Measurements from ENCODE around the gene GBP4. TPM values are rescaled to one million over a fixed set of nuclear protein-coding genes. Genes with fewer than 3 reads are reported as not detected.

Gene GBP4
- total and polyA plus RNA-seq, 9 of the 15 experiments (the other 6 are each of a cell fraction or from before 2014, with no cell fraction given), result 0.04 to 0.40 (median 0.11) TPM

GRCh38 chr1:89213347-89213746 lies 14.6 kb upstream of the GBP4 start (continued):
- no peak for TF ChIP-seq ETV5 (CRISPR knock-in tag; IDR thresholded peaks at IDR 0.05; ENCODE audit: low read depth)
- TF ChIP-seq CTCFL (IDR thresholded peaks at IDR 0.05; ENCODE audit: borderline replicate concordance, insufficient read depth, low read depth, low read length, poor library complexity, severe bottlenecking), result no peak
- TF ChIP-seq PTRF (tag; IDR thresholded peaks at IDR 0.05), result no peak
- TF ChIP-seq KDM4B (IDR thresholded peaks at IDR 0.05; ENCODE audit: borderline replicate concordance in 2 of 2, low read depth in 1 of 2), result no peak
- no peak for TF ChIP-seq MYNN (IDR thresholded peaks at IDR 0.05)
- TF ChIP-seq MYNN (CRISPR knock-in tag; IDR thresholded peaks at IDR 0.05), result no peak
- TF ChIP-seq HOXB6 (CRISPR knock-in tag; IDR thresholded peaks at IDR 0.05; ENCODE audit: borderline replicate concordance), result no peak

GRCh38 chr1:89211035-89211634 lies 12.4 kb upstream of the GBP4 start:
- no peaks in the 10 kb centered on the region for H3K9me1 ChIP-seq (ENCODE audit: control insufficient read depth, insufficient read depth, low read length)
- no peaks in the 10 kb centered on the region for H4K20me1 ChIP-seq (replicated peaks; ENCODE audit: control insufficient read depth, insufficient read depth, low read length)
- no peak overlapping the region for H3K4me2 ChIP-seq (ENCODE audit: insufficient read depth, low read length)
- peak; percentile 7 for TF ChIP-seq ZFP36 (IDR thresholded peaks at IDR 0.05; ENCODE audit: low read depth, low read length, partially characterized antibody)
- TF ChIP-seq HMG20A (CRISPR knock-in tag; conservative IDR thresholded peaks at IDR 0.05), result no peak
- H3K9me3 ChIP-seq (replicated peaks; ENCODE audit: control insufficient read depth, insufficient read depth, low read depth, low read length), result no peaks in the 10 kb centered on the region
- CTCF ChIA-PET (ENCODE audit: low intra/inter-chr PET ratio), result no interaction called here
- POLR2A ChIA-PET, result no interaction called here
- no peak overlapping the region for H3K27ac ChIP-seq (ENCODE audit: extremely low read depth, low read depth, low read length)
- DNase-seq (ENCODE audit: extremely low read depth in 1 of 4, low spot score in 3 of 4) (no peak), FAIRE-seq (no peak), ATAC-seq (no peak)
- no TSS peak for BruUV-seq (replicated peaks)
- intact Hi-C loops (cut with micrococcal nuclease) (no loop called here), in situ Hi-C loops (cut with MboI) (no loop called here)
- 0% methylated on average over 1 of the region's 1 CpG for WGBS (ENCODE audit: insufficient coverage, low coverage, missing lambda C conversion rate)
- no peaks in the 10 kb centered on the region for H3K79me2 ChIP-seq (ENCODE audit: control insufficient read depth, insufficient read depth, low read length)
- no peaks in the 10 kb centered on the region for H3K36me3 ChIP-seq (ENCODE audit: control insufficient read depth, insufficient read depth, low read length)
- no peaks in the 10 kb centered on the region for H3K4me1 ChIP-seq (replicated peaks in 1 of 2; ENCODE audit: control insufficient read depth in 2 of 2, insufficient read depth in 2 of 2, low read length in 2 of 2)
- no peak overlapping the region for H3K4me3 ChIP-seq
- H2AFZ ChIP-seq (ENCODE audit: low read depth, low read length), result no peak overlapping the region
- H3K9ac ChIP-seq (ENCODE audit: insufficient read depth in 1 of 2, low read depth in 2 of 2, low read length in 2 of 2), result no peak overlapping the region
- no peaks in the 10 kb centered on the region for H3K27me3 ChIP-seq (ENCODE audit: control insufficient read depth in 2 of 2, insufficient read depth in 2 of 2, low read length in 2 of 2)

Data from K562 (cell line).